Calu3 (cell line): ENCODE measurements around the gene SH3BP4. TPM values are rescaled to one million over a fixed set of nuclear protein-coding genes. Genes with fewer than 3 reads are reported as not detected.

Source experiments
- BruUV-seq: library from RNA; stranded (reverse); fragments of 400-500 nt; replicated peaks from 2 replicates; lab custom pipeline; 2021; lab: Mats Ljungman, UMichigan
- CTCF ChIA-PET: fragments of 300-600 bp; sonication (Branson Sonifier 250); formaldehyde crosslinking; loops from one replicate; lab custom pipeline; 2022; ENCODE audit warnings: antibody characterized with exemption; lab: Charles Lee
- DNase-seq: peaks from one replicate; pipeline ENCODE4 v3.0.0; 2022
- H3K27ac Mint-ChIP-seq: one replicate; pipeline ENCODE4 v1.8.0; 2022; ENCODE audit warnings: mixed read lengths; ENCODE audit not compliant: unreplicated experiment
- H3K27me3 Mint-ChIP-seq: one replicate; pipeline ENCODE4 v1.8.0; 2022; ENCODE audit warnings: mixed read lengths; ENCODE audit not compliant: unreplicated experiment
- H3K36me3 Mint-ChIP-seq: one replicate; pipeline ENCODE4 v1.8.0; 2022; ENCODE audit warnings: mild to moderate bottlenecking, moderate library complexity, mixed read lengths; ENCODE audit not compliant: insufficient read depth, unreplicated experiment
- H3K4me1 Mint-ChIP-seq: one replicate; pipeline ENCODE4 v1.8.0; 2022; ENCODE audit warnings: mild to moderate bottlenecking, low read depth, mixed read lengths; ENCODE audit not compliant: unreplicated experiment
- H3K4me3 Mint-ChIP-seq: one replicate; pipeline ENCODE4 v1.8.0; 2022; ENCODE audit warnings: mild to moderate bottlenecking, low read depth, moderate library complexity, mixed read lengths; ENCODE audit not compliant: unreplicated experiment
- H3K9me3 Mint-ChIP-seq: one replicate; pipeline ENCODE4 v1.8.0; 2022; ENCODE audit warnings: low read depth, mixed read lengths; ENCODE audit not compliant: unreplicated experiment
- CTCF ChIP-seq: fragments of 200-600 bp; IDR thresholded peaks from one replicate; pipeline ENCODE4 v1.8.0; 2022; ENCODE audit warnings: antibody characterized with exemption; ENCODE audit not compliant: unreplicated experiment
- intact Hi-C: fragments of 100-400 bp; cut with micrococcal nuclease; formaldehyde crosslinking; loops from one replicate; pipeline ENCODE4 v1.10.0; 2022; ENCODE audit not compliant: unreplicated experiment
- total RNA-seq: library from RNA; stranded (reverse); gene quantifications from 2 replicates; pipeline ENCODE4 v1.2.3, GENCODE V29; 2022

Gene SH3BP4
- total RNA-seq, 1 experiment from 2014 or later: 36.9 TPM

- CTCF ChIA-PET: no interaction called here
- Mint-ChIP-seq H3K9me3 (no peaks in the 10 kb centered on the region), H3K27ac (no peak overlapping the region), H3K27me3 (peaks cover 12% of the 10 kb centered on the region), H3K4me3 (no peak overlapping the region), H3K36me3 (no peaks in the 10 kb centered on the region), H3K4me1 (peaks cover 15% of the 10 kb centered on the region)
- DNase-seq: no peak
- BruUV-seq: no TSS peak
- intact Hi-C loops: no loop called here
- no peak for TF ChIP-seq CTCF
Observed at GRCh38 chr2:235095569-235095968, 143.8 kb downstream of the SH3BP4 start.

- no peak overlapping the region for H3K27ac Mint-ChIP-seq
- H3K4me3 Mint-ChIP-seq: no peak overlapping the region
- peaks cover 15% of the 10 kb centered on the region for H3K4me1 Mint-ChIP-seq
- intact Hi-C loops: no loop called here
- DNase-seq: no peak
- CTCF ChIA-PET: no interaction called here
- H3K9me3 Mint-ChIP-seq: no peaks in the 10 kb centered on the region
- peaks cover 12% of the 10 kb centered on the region for H3K27me3 Mint-ChIP-seq
- H3K36me3 Mint-ChIP-seq: no peaks in the 10 kb centered on the region
- no TSS peak for BruUV-seq
- no peak for TF ChIP-seq CTCF
Observed at GRCh38 chr2:235096447-235096846, 144.6 kb downstream of the SH3BP4 start.

GRCh38 chr2:235097196-235097595 lies 145.4 kb downstream of the SH3BP4 start:
- H3K27ac Mint-ChIP-seq: no peak overlapping the region
- no peak for TF ChIP-seq CTCF
- no peaks in the 10 kb centered on the region for H3K9me3 Mint-ChIP-seq
- intact Hi-C loops: no loop called here
- peaks cover 12% of the 10 kb centered on the region for H3K27me3 Mint-ChIP-seq
- CTCF ChIA-PET: interaction anchor here (1.1 kb wide), 1 partner anchor 31 kb away, joined by 3 read pairs; no protein-coding TSS in a partner anchor
- DNase-seq: no peak
- H3K36me3 Mint-ChIP-seq: no peaks in the 10 kb centered on the region
- BruUV-seq: no TSS peak
- H3K4me1 Mint-ChIP-seq: peaks cover 15% of the 10 kb centered on the region
- H3K4me3 Mint-ChIP-seq: no peak overlapping the region

GRCh38 chr2:235098269-235098668 lies 146.5 kb downstream of the SH3BP4 start:
- no peak for TF ChIP-seq CTCF
- BruUV-seq: no TSS peak
- Mint-ChIP-seq H3K27ac (no peak overlapping the region), H3K4me3 (no peak overlapping the region), H3K27me3 (peaks cover 12% of the 10 kb centered on the region), H3K9me3 (no peaks in the 10 kb centered on the region), H3K4me1 (peaks cover 15% of the 10 kb centered on the region), H3K36me3 (no peaks in the 10 kb centered on the region)
- intact Hi-C loops: no loop called here
- DNase-seq: no peak
- CTCF ChIA-PET: interaction anchor here (0.5 to 1.7 kb wide), 5 partner anchors 9 to 309 kb away, joined by 3 to 6 read pairs (median 3); no protein-coding TSS in a partner anchor
